SIG-M5 (cell line): ENCODE results near the gene CCDC14.
"Not testable (repeated sequence)": the region's sequence is repeated elsewhere in the genome, so short reads cannot be mapped to it uniquely, and the experiment has no call there.

Source experiments
- DNase-seq: peaks from one replicate; lab custom pipeline; 2025; lab: John Stamatoyannopoulos, UW

The CCDC14 gene

GRCh38 chr3:123960781-123961507 lies at the start of gene CCDC14:
CCDC14 (minus strand) TSS chr3:123961229; CDS start chr3:123961173, 56 bp downstream.
- DNase-seq: peak; percentile 81

GRCh38 chr3:124008321-124008720 lies 47.3 kb upstream of the CCDC14 start:
- DNase-seq: not testable (repeated sequence)

GRCh38 chr3:124007186-124007585 lies 46.2 kb upstream of the CCDC14 start:
- DNase-seq: no peak

- not testable (repeated sequence) for DNase-seq
Observed at GRCh38 chr3:124002405-124003079, 41.5 kb upstream of the CCDC14 start.

- not testable (repeated sequence) for DNase-seq
Observed at GRCh38 chr3:124001366-124001765, 40.3 kb upstream of the CCDC14 start.

- no peak for DNase-seq
Observed at GRCh38 chr3:123997543-123997942, 36.5 kb upstream of the CCDC14 start.

- no peak for DNase-seq
Observed at GRCh38 chr3:123993818-123994217, 32.8 kb upstream of the CCDC14 start.

GRCh38 chr3:123991730-123992588 lies 30.9 kb upstream of the CCDC14 start, which contains the start of gene ROPN1:
ROPN1 (minus strand) TSS chr3:123992124; CDS start chr3:123980481, 11,643 bp downstream.
- not testable (repeated sequence) for DNase-seq

GRCh38 chr3:123986427-123986826 lies 25.4 kb upstream of the CCDC14 start:
- DNase-seq: no peak

- DNase-seq: no peak
Observed at GRCh38 chr3:123984957-123985356, 23.9 kb upstream of the CCDC14 start.

GRCh38 chr3:123984350-123984749 lies 23.3 kb upstream of the CCDC14 start:
- DNase-seq: no peak

- DNase-seq: not testable (repeated sequence)
Observed at GRCh38 chr3:123981317-123981716, 20.3 kb upstream of the CCDC14 start.

GRCh38 chr3:123980539-123980938 lies 19.5 kb upstream of the CCDC14 start:
- DNase-seq: no peak

GRCh38 chr3:123979525-123980501 lies 18.8 kb upstream of the CCDC14 start:
- DNase-seq: not testable (repeated sequence)

- not testable (repeated sequence) for DNase-seq
Observed at GRCh38 chr3:123976904-123977303, 15.9 kb upstream of the CCDC14 start.

GRCh38 chr3:123976181-123976898 lies 15.3 kb upstream of the CCDC14 start:
- DNase-seq: not testable (repeated sequence)

- not testable (repeated sequence) for DNase-seq
Observed at GRCh38 chr3:123975030-123975429, 14.0 kb upstream of the CCDC14 start.

GRCh38 chr3:123971406-123971805 lies 10.4 kb upstream of the CCDC14 start:
- no peak for DNase-seq

- DNase-seq: not testable (repeated sequence)
Observed at GRCh38 chr3:123967260-123967659, 6.2 kb upstream of the CCDC14 start.

GRCh38 chr3:123966799-123967198 lies 5.8 kb upstream of the CCDC14 start:
- not testable (repeated sequence) for DNase-seq
